ENCODE measurements around the gene MICU1.

DNA sequence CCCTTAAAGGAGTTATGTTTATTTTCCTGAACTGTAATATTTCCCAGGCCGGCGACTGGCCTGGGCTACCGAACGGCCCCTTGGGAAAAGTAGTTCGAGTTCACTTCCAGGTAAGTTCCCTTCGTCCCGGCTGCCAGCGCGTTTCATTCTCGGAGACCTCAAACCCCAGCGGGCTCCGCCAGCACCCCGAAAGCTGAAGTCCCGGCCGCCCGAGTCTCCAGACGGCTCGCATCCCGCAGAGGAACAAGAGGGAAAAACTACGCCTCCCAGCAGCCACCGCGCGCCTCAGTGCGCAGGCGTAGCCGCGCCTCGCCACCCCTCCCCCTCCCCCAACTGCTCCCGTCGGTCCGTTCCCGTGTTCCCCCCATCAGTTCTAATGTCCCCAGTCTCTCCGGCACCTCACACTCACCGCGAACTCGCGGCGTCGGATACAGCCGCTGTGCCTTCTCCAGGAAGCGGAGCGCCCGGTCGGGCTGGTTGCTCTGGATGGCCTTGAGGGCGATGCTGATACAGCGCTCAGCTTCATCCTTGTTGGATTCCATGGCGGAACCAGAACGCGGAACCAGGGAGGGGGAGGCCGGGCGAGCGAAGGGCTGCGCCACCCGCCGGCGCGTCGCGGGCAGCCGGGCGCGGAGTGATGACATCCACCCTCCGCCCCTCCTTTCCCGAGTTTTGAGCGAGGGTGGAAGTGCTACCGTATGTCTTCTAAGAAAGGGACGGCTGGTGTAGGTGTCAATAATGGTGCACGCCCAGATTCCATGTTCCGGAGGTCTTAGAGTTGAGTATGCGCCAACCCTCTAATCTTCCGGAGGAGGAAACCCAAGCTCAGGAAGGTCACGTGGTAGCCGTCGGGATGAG lies 271.3 kb downstream of the MICU1 start, which contains the start of gene DNAJB12:
- TF ChIP-seq, protein P1, sequence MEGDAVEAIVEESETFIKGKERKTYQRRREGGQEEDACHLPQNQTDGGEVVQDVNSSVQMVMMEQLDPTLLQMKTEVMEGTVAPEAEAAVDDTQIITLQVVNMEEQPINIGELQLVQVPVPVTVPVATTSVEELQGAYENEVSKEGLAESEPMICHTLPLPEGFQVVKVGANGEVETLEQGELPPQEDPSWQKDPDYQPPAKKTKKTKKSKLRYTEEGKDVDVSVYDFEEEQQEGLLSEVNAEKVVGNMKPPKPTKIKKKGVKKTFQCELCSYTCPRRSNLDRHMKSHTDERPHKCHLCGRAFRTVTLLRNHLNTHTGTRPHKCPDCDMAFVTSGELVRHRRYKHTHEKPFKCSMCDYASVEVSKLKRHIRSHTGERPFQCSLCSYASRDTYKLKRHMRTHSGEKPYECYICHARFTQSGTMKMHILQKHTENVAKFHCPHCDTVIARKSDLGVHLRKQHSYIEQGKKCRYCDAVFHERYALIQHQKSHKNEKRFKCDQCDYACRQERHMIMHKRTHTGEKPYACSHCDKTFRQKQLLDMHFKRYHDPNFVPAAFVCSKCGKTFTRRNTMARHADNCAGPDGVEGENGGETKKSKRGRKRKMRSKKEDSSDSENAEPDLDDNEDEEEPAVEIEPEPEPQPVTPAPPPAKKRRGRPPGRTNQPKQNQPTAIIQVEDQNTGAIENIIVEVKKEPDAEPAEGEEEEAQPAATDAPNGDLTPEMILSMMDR (IDR thresholded peaks at IDR 0.05), result peak in 3 of 6 experiments; percentile 10 to 16 (median 13)
- peak in 3 of 4 donors; percentile 33 to 88 (median 86) for TF ChIP-seq POLR2A (IDR thresholded peaks at IDR 0.05)

Data from upper lobe of left lung (tissue), 4 donors.